Measurements from ENCODE around the gene PBXIP1. TPM values are rescaled to one million over a fixed set of nuclear protein-coding genes. Genes with fewer than 3 reads are reported as not detected.

Gene PBXIP1
- polyA plus RNA-seq, 1 donor (not counting 4 experiments of a cell fraction or from before 2014, with no cell fraction given) = 15.6 TPM

DNA sequence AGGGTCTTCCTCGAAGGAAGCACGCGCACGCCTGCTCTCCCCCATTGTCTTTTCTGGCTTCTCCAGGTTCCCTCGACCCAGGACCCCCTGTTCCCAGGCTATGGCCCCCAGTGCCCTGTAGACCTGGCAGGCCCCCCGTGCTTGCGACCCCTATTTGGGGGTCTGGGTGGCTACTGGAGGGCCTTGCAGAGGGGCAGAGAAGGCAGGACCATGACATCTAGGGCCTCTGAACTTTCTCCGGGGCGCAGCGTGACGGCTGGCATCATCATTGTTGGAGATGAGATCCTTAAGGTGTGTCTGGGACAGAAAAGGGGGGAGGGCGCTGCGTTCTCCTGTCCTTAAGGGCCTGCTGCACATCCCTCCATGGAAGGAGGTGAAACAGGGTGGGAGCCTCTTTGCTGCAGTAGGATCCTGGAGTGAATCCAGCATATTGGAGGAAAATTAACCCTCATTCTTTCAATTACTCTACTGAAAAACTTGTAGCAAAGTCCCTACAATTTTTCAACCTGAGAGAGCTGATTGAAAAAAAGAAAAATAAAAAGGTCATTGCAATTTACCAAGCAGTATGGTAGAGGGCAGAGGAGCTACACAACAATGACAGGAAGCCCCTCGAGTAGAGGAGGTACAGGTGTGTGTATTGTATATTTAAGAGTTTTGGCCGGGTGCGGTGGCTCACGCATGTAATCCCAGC, 28.0 kb upstream of the PBXIP1 start:
- peak overlapping the region; percentile 63 to 100 (median 99) for H3K4me3 ChIP-seq (ENCODE audit: control insufficient read depth in 2 of 3, extremely low read depth in 1 of 3, insufficient read depth in 2 of 3, low read depth in 1 of 3, low read length in 3 of 3)
- peak overlapping the region; percentile 43 for H2AFZ ChIP-seq (ENCODE audit: control insufficient read depth, low read length)
- FAIRE-seq (no peak), DNase-seq (ENCODE audit: low read depth, low spot score) (no peak)
- H4K20me1 ChIP-seq (ENCODE audit: control insufficient read depth, extremely low read depth, insufficient read depth, low read length) = peaks cover 3% of the 10 kb centered on the region
- peaks cover 13 to 18% of the 10 kb centered on the region in 2 experiments for H3K36me3 ChIP-seq (ENCODE audit: control insufficient read depth in 2 of 2, extremely low read depth in 1 of 2, insufficient read depth in 2 of 2, low read length in 2 of 2)
- dilution Hi-C loops (cut with MboI; ENCODE audit: extremely low pct_ligation_motif_present, low sequenced_read_pairs) = no loop called here
- peaks cover 21% of the 10 kb centered on the region for H3K4me1 ChIP-seq (ENCODE audit: control insufficient read depth, extremely low read depth, insufficient read depth, low read length)
- no peaks in the 10 kb centered on the region for H3K9me3 ChIP-seq (ENCODE audit: control insufficient read depth, low read depth, low read length)
- TF ChIP-seq, protein P1, sequence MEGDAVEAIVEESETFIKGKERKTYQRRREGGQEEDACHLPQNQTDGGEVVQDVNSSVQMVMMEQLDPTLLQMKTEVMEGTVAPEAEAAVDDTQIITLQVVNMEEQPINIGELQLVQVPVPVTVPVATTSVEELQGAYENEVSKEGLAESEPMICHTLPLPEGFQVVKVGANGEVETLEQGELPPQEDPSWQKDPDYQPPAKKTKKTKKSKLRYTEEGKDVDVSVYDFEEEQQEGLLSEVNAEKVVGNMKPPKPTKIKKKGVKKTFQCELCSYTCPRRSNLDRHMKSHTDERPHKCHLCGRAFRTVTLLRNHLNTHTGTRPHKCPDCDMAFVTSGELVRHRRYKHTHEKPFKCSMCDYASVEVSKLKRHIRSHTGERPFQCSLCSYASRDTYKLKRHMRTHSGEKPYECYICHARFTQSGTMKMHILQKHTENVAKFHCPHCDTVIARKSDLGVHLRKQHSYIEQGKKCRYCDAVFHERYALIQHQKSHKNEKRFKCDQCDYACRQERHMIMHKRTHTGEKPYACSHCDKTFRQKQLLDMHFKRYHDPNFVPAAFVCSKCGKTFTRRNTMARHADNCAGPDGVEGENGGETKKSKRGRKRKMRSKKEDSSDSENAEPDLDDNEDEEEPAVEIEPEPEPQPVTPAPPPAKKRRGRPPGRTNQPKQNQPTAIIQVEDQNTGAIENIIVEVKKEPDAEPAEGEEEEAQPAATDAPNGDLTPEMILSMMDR (optimal IDR thresholded peaks at IDR 0.05 in 1 of 3, IDR thresholded peaks at IDR 0.05 in 1 of 3, conservative IDR thresholded peaks at IDR 0.05 in 1 of 3; ENCODE audit: extremely low read depth in 1 of 3, insufficient read depth in 2 of 3, low read length in 3 of 3) = no peak
- no peak for TF ChIP-seq EZH2 (IDR thresholded peaks at IDR 0.05; ENCODE audit: low read length)
- H3K9me1 ChIP-seq (ENCODE audit: control insufficient read depth, extremely low read depth, insufficient read depth, low read length) = no peaks in the 10 kb centered on the region
- peak overlapping the region; percentile 89 for H3K27ac ChIP-seq (ENCODE audit: control insufficient read depth, insufficient read depth, low read length)
- H3K79me2 ChIP-seq (ENCODE audit: control insufficient read depth, insufficient read depth, low read length) = peaks cover 35% of the 10 kb centered on the region
- H3K27me3 ChIP-seq (ENCODE audit: control insufficient read depth, extremely low read depth, insufficient read depth, low read length) = no peaks in the 10 kb centered on the region
- H3K4me2 ChIP-seq (ENCODE audit: control insufficient read depth, extremely low read depth, insufficient read depth, low read depth, low read length) = peak overlapping the region; percentile 97
- peak overlapping the region; percentile 92 for H3K9ac ChIP-seq (ENCODE audit: control insufficient read depth, extremely low read depth, insufficient read depth, low read length)

DNA sequence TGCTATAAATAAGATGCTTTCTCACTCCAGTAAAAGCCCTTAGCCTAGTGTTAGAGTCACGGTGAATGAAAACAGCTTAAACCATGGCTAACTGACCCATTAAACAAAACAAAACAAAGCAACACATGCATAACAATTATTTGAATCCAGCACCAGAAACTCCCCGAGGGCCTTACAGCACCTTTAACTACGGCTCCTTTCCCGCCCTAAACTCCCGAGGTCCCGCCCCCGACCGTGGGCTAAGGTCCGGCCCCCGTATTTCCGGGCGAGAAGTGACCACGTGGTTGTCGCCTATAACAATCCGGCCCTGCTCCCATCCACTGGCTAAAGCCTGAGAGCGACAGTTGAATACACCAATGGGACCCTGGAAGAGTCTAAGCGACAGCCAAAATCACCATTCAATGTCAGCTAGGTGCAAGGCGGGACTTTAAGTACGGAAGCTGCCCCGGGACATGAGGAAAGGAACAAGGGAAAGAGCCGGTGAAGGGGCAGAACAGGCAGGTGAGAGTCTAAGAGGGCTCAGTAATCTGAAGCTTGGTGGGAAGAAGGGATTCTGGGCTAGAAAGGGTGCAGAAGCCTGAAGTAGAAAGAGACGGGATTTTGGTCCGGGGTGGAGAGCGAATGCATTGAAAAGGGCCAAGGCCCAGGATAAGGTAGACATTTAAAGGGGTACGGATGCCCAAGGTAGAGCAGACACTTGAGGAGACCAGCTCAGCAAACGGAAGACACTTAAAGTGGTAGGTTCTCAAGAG, 27.2 kb upstream of the PBXIP1 start, which contains the start of gene FLAD1:
Gene FLAD1 (plus strand): TSS at position 448 of the 752 bp plus-strand sequence. CDS start 351 bp downstream, outside the sequence.
- H3K79me2 ChIP-seq (ENCODE audit: control insufficient read depth, insufficient read depth, low read length) = peaks cover 32% of the 10 kb centered on the region

More for the DNA sequence above, 27.2 kb upstream of the PBXIP1 start, which contains the start of gene FLAD1:
- TF ChIP-seq, protein P1 (optimal IDR thresholded peaks at IDR 0.05 in 1 of 3, IDR thresholded peaks at IDR 0.05 in 1 of 3, conservative IDR thresholded peaks at IDR 0.05 in 1 of 3; ENCODE audit: extremely low read depth in 1 of 3, insufficient read depth in 2 of 3, low read length in 3 of 3) = no peak
- no peak for TF ChIP-seq EZH2 (IDR thresholded peaks at IDR 0.05; ENCODE audit: low read length)
- H3K4me2 ChIP-seq (ENCODE audit: control insufficient read depth, extremely low read depth, insufficient read depth, low read depth, low read length) = peak within 1 kb of the TSS; percentile 97
- FAIRE-seq (peak; percentile 49), DNase-seq (ENCODE audit: low read depth, low spot score) (peak; percentile 100)
- peaks cover 21% of the 10 kb centered on the region for H3K4me1 ChIP-seq (ENCODE audit: control insufficient read depth, extremely low read depth, insufficient read depth, low read length)
- no peaks in the 10 kb centered on the region for H3K27me3 ChIP-seq (ENCODE audit: control insufficient read depth, extremely low read depth, insufficient read depth, low read length)
- peak within 1 kb of the TSS; percentile 63 to 100 (median 99) for H3K4me3 ChIP-seq (ENCODE audit: control insufficient read depth in 2 of 3, extremely low read depth in 1 of 3, insufficient read depth in 2 of 3, low read depth in 1 of 3, low read length in 3 of 3)
- dilution Hi-C loops (cut with MboI; ENCODE audit: extremely low pct_ligation_motif_present, low sequenced_read_pairs) = no loop called here
- H3K27ac ChIP-seq (ENCODE audit: control insufficient read depth, insufficient read depth, low read length) = peak within 1 kb of the TSS; percentile 89
- no peaks in the 10 kb centered on the region for H4K20me1 ChIP-seq (ENCODE audit: control insufficient read depth, extremely low read depth, insufficient read depth, low read length)
- H3K36me3 ChIP-seq (ENCODE audit: control insufficient read depth in 2 of 2, extremely low read depth in 1 of 2, insufficient read depth in 2 of 2, low read length in 2 of 2) = peaks cover 8 to 9% of the 10 kb centered on the region in 2 experiments
- no peaks in the 10 kb centered on the region for H3K9me3 ChIP-seq (ENCODE audit: control insufficient read depth, low read depth, low read length)
- H2AFZ ChIP-seq (ENCODE audit: control insufficient read depth, low read length) = peak within 1 kb of the TSS; percentile 88
- H3K9ac ChIP-seq (ENCODE audit: control insufficient read depth, extremely low read depth, insufficient read depth, low read length) = peak within 1 kb of the TSS; percentile 92
- no peaks in the 10 kb centered on the region for H3K9me1 ChIP-seq (ENCODE audit: control insufficient read depth, extremely low read depth, insufficient read depth, low read length)
